Pancreas (tissue), 10 donors: ENCODE data around the gene FAM3B. TPM values are rescaled to one million over a fixed set of nuclear protein-coding genes. Genes with fewer than 3 reads are reported as not detected.
A peak's percentile ranks its signal among the peaks of the same experiment; 100 is the strongest.

Experiments
- ATAC-seq, 4 donors: fragments of 200-7000 bp; cut with Tn5 transposase; one replicate each; pipeline versions ENCODE4 v1.8.0 to v1.9.1; 2020; ENCODE audit warnings: mild to moderate bottlenecking in 4 of 4, moderate library complexity in 4 of 4
- DNase-seq, 6 donors: peaks; one replicate each; pipeline ENCODE4 v3.0.0-alpha.2; 2020
- FAIRE-seq: peaks from 2 replicates; lab custom pipeline; 2012; peaks lifted over from hg19 to GRCh38; lab: Jason Lieb, UNC
- H3K27ac ChIP-seq, 4 donors: fragments of 200-600 bp; sonication (generic); 1 replicate in 3 of 4; 2 replicates in 1 of 4; pipeline versions ENCODE4 v1.5.0 to v1.8.0; 2020
- H3K27me3 ChIP-seq, 4 donors: fragments of 200-600 bp; one replicate each; pipeline ENCODE4 v1.8.0; 2021
- H3K36me3 ChIP-seq, 3 donors: fragments of 200-600 bp; sonication (generic) in 1 of 3; one replicate each; pipeline versions ENCODE4 v1.5.0 to v1.8.0; 2020 to 2021
- H3K4me1 ChIP-seq, 3 donors: fragments of 200-600 bp; one replicate each; pipeline ENCODE4 v1.8.0; 2021
- H3K4me3 ChIP-seq, 4 donors: fragments of 200-600 bp; sonication (generic) in 2 of 4; one replicate each; pipeline versions ENCODE4 v1.5.0 to v1.8.0; 2020 to 2021
- H3K9me3 ChIP-seq, 4 donors: fragments of 200-600 bp; one replicate each; pipeline ENCODE4 v1.8.0; 2021
- WGBS, 2 donors: extraction: QIAGEN DNeasy Blood & Tissue Kit; methylation state at CpG; one replicate each; pipeline ENCODE4 v1.1.7; 2013; 5-methylcytosine and 5-hydroxymethylcytosine counted together
- intact Hi-C, 3 donors: fragments of 100-400 bp; cut with DNase I; formaldehyde crosslinking; loops; one replicate each; pipeline versions ENCODE4 v1.11.1 to v1.14.2; 2022
- polyA plus RNA-seq, 2 donors: library from polyadenylated mRNA; stranded (reverse); fragments of 200-250 nt; gene quantifications; one replicate each; pipeline ENCODE4 v1.2.3, GENCODE V29; 2013
- total RNA-seq, 6 donors: library from RNA; stranded (reverse); fragmentation: NEBNext Ultra II Directional in 4 of 6; extraction: Animal tissue kit (Norgen Biotek cat#: 25700) in 4 of 6; gene quantifications; one replicate each; pipeline versions ENCODE4 v1.2.1 to v1.2.4, GENCODE V29; 2021 to 2023
- TF ChIP-seq, protein P1 (sequence below), 4 donors: fragments of 200-600 bp; sonication (generic) in 3 of 4; IDR thresholded peaks; one replicate each; pipeline versions ENCODE4 v1.5.0 to v1.8.0; 2021; ENCODE audit warnings: antibody characterized with exemption in 4 of 4
- donor health status: healthy with polysubstance abuse.
- donor health status: DM: no; HTN: no; CAD: no; lungs with moderate emphysema.
- donor health status: DM: no; HTN: no; CAD: no.
- donor health status: control.
- donor health status: control.
- donor health status: Bipolar disorder and iron deficiency.
- donor health status: DM: yes; HTN: yes; CAD: no.
- donor health status: DM: no; HTN: no; CAD: no.
- donor health status: DM: no; HTN: no; CAD: no.
- donor health status: DM: yes; HTN: yes; CAD: no.

FAM3B gene
- total and polyA plus RNA-seq, 8 donors = 71.9 to 142 (median 105) TPM

- no peak for ATAC-seq
- intact Hi-C loops = no loop called here
- 98 to 99% methylated on average over 4 of the region's 4 CpGs for WGBS, 2 donors
These were observed 25.4 kb downstream of the FAM3B start for GRCh38 chr21:41342035-41342434.

DNA sequence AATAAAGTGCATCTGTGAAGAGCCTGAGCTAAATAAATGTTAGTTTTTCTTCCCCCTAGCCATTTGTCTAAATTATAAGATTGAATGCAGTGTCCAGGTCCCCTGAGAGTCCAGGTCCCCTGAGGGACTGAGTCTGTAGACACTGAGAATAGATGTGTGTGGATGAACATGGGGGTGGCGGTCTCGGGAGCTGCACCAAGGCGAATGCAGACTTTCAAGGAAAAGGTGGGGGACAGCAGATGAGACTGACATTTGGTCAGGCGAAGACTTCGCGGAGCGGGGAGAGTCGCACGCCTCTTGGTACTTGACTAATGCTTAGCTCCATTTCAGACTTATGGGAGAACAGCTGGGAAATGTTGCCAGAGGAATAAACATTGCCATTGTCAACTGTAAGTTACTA lies 27.5 kb downstream of the FAM3B start:
- WGBS, 2 donors = 91 to 96% methylated on average over 9 of the region's 9 CpGs

More at GRCh38 chr21:41342035-41342434, 25.4 kb downstream of the FAM3B start:
- Histone ChIP-seq H3K27ac (no peak overlapping the region), H3K36me3 (peaks cover 0 to 39% (median 2%) of the 10 kb centered on the region in 3 donors), H3K4me1 (peaks cover 0 to 7% (median 0%) of the 10 kb centered on the region in 3 donors), H3K9me3 (no peaks in the 10 kb centered on the region), H3K27me3 (no peaks in the 10 kb centered on the region), H3K4me3 (no peak overlapping the region)
- no peak for DNase-seq
- FAIRE-seq = no peak
- TF ChIP-seq, protein P1, sequence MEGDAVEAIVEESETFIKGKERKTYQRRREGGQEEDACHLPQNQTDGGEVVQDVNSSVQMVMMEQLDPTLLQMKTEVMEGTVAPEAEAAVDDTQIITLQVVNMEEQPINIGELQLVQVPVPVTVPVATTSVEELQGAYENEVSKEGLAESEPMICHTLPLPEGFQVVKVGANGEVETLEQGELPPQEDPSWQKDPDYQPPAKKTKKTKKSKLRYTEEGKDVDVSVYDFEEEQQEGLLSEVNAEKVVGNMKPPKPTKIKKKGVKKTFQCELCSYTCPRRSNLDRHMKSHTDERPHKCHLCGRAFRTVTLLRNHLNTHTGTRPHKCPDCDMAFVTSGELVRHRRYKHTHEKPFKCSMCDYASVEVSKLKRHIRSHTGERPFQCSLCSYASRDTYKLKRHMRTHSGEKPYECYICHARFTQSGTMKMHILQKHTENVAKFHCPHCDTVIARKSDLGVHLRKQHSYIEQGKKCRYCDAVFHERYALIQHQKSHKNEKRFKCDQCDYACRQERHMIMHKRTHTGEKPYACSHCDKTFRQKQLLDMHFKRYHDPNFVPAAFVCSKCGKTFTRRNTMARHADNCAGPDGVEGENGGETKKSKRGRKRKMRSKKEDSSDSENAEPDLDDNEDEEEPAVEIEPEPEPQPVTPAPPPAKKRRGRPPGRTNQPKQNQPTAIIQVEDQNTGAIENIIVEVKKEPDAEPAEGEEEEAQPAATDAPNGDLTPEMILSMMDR (IDR thresholded peaks at IDR 0.05) = no peak

DNA sequence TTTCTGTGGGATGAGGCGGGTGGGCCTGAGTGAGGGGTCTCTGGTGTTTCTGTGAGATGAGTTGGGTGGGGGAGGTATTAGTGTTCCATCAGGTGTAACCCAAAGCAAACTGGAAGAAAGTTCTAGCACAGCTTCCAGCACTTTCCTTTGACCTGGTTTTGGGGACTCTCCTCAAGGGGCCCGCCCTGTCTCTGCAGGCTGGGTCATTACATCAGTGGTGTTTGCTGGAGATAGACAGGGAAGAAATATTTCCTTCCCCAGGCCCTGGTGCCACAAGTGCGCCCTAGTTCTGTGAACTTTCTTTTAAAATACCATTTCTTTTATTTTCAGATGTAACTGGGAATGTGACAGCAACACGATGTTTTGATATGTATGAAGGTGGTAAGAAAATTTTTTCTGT lies 28.8 kb downstream of the FAM3B start:
- no peaks in the 10 kb centered on the region for H3K27me3 ChIP-seq
- TF ChIP-seq, protein P1 (IDR thresholded peaks at IDR 0.05) = no peak
- no peak overlapping the region for H3K4me3 ChIP-seq
- H3K27ac ChIP-seq = no peak overlapping the region
- FAIRE-seq (no peak), DNase-seq (peak in 1 of 6 donors; percentile 28), ATAC-seq (no peak)
- 95 to 99% methylated on average over 4 of the region's 4 CpGs for WGBS, 2 donors
- H3K9me3 ChIP-seq = no peaks in the 10 kb centered on the region
- peaks cover 0 to 7% (median 0%) of the 10 kb centered on the region in 3 donors for H3K4me1 ChIP-seq
- intact Hi-C loops = no loop called here
- peaks cover 0 to 49% (median 9%) of the 10 kb centered on the region in 3 donors for H3K36me3 ChIP-seq

More for the DNA sequence above, 27.5 kb downstream of the FAM3B start:
- H3K27me3 ChIP-seq = no peaks in the 10 kb centered on the region
- ATAC-seq (no peak), FAIRE-seq (no peak), DNase-seq (peak in 1 of 6 donors; percentile 41)
- H3K27ac ChIP-seq = no peak overlapping the region
- peaks cover 0 to 7% (median 0%) of the 10 kb centered on the region in 3 donors for H3K4me1 ChIP-seq
- no peak overlapping the region for H3K4me3 ChIP-seq
- intact Hi-C loops = no loop called here
- H3K9me3 ChIP-seq = no peaks in the 10 kb centered on the region
- TF ChIP-seq, protein P1 (IDR thresholded peaks at IDR 0.05) = no peak
- peaks cover 0 to 41% (median 4%) of the 10 kb centered on the region in 3 donors for H3K36me3 ChIP-seq

DNA sequence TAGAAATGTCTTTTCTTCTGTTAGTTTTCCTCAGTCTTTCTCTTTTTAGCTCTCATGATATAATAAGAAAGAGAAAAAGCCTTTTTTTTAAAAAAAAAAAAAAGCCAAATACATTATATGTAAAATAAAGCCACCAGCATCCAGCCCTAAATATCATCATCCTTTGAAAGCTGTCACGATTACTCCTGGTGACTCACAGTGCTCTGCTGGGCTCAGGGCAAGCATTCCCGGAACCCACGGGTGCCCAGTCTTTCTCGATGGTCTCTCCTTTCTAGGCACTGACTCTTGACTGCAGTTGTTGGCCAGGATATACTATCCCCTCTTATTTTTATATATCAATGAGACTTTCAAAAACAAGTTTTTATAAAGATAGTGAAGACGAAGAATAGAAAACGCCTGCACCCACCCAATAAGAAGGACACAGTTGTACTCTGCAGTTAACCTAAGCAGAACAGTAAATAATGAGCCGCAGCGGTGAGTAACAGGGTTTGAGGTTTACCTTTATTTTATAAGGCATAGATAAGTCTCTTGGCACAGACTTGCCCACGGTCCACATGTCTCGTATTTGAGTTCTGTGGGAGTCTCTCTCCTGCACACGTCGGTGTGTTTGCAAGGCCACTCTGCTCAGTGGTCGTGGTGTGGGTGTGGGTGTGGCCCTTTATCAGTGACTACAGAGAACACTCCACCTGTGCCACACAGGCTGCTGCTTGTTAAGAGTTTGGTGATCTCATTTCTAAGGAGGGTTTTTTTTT lies 29.5 kb downstream of the FAM3B start:
- peaks cover 0 to 48% (median 9%) of the 10 kb centered on the region in 3 donors for H3K36me3 ChIP-seq
- 45 to 49% methylated on average over 13 of the region's 13 CpGs for whole genome bisulfite sequencing, 2 donors
- H3K4me1 ChIP-seq = peaks cover 0 to 7% (median 0%) of the 10 kb centered on the region in 3 donors
- no peaks in the 10 kb centered on the region for H3K9me3 ChIP-seq
- H3K27ac ChIP-seq = peak overlapping the region in 1 of 4 donors; percentile 1
- DNase-seq (peak in 3 of 6 donors; percentile 54 to 59 (median 55)), FAIRE-seq (no peak), ATAC-seq (peak; percentile 75 to 88 (median 86))
- H3K4me3 ChIP-seq = no peak overlapping the region
- TF ChIP-seq, protein P1 (IDR thresholded peaks at IDR 0.05) = no peak
- intact Hi-C loops = no loop called here
- H3K27me3 ChIP-seq = no peaks in the 10 kb centered on the region

GRCh38 chr21:41346758-41347157 lies 30.2 kb downstream of the FAM3B start:
- no peak for FAIRE-seq
- ATAC-seq = peak in 3 of 4 donors; percentile 6 to 13 (median 6)
- H3K36me3 ChIP-seq = peaks cover 0 to 42% (median 9%) of the 10 kb centered on the region in 3 donors
- peak overlapping the region in 1 of 4 donors; percentile 1 for H3K27ac ChIP-seq
- no peak for DNase-seq
- H3K27me3 ChIP-seq = no peaks in the 10 kb centered on the region
- TF ChIP-seq, protein P1 (IDR thresholded peaks at IDR 0.05) = no peak
- H3K4me3 ChIP-seq = no peak overlapping the region
- H3K9me3 ChIP-seq = no peaks in the 10 kb centered on the region
- WGBS, 2 donors = 93 to 94% methylated on average over 8 of the region's 8 CpGs
- H3K4me1 ChIP-seq = peaks cover 0 to 7% (median 0%) of the 10 kb centered on the region in 3 donors
- intact Hi-C loops = no loop called here
